ENCODE data around the gene FOXF1.

DNA sequence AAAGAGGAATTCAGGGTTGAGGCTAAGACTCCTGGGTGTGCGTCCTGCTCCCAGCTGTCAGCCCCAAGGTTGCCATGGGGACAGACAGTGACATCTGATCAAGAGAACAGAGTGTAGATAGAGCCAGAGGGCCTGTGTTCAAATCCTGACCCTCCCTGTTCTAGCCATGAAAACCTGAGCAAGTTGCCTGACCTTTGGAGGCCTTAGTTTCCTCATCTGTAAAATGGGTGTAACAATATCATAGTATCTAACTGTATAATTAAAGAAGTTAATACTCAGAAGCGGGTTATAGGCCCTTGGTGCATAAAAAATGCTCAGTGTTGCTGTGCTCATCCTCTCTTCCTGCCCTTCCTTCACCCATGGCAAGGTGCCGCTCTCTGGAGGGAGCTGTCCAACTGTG is 28.7 kb upstream of the FOXF1 start:
- no peak for TF ChIP-seq SUZ12 (IDR thresholded peaks at IDR 0.05)
- TF ChIP-seq BHLHE40 (IDR thresholded peaks at IDR 0.05; ENCODE audit: borderline replicate concordance): no peak
- TF ChIP-seq TARDBP (IDR thresholded peaks at IDR 0.05): no peak
- TF ChIP-seq FOXA1 (IDR thresholded peaks at IDR 0.05): no peak
- TF ChIP-seq FOXK2 (IDR thresholded peaks at IDR 0.05): no peak
- no peak for TF ChIP-seq SP1 (IDR thresholded peaks at IDR 0.05)
- TF ChIP-seq ZNF384 (IDR thresholded peaks at IDR 0.05): no peak
- no peak for TF ChIP-seq ARNT (IDR thresholded peaks at IDR 0.05)
- TF ChIP-seq LEF1 (IDR thresholded peaks at IDR 0.05; ENCODE audit: borderline replicate concordance): no peak
- no peak for TF ChIP-seq FOXM1 (IDR thresholded peaks at IDR 0.05; ENCODE audit: borderline replicate concordance)
- TF ChIP-seq, protein P1, sequence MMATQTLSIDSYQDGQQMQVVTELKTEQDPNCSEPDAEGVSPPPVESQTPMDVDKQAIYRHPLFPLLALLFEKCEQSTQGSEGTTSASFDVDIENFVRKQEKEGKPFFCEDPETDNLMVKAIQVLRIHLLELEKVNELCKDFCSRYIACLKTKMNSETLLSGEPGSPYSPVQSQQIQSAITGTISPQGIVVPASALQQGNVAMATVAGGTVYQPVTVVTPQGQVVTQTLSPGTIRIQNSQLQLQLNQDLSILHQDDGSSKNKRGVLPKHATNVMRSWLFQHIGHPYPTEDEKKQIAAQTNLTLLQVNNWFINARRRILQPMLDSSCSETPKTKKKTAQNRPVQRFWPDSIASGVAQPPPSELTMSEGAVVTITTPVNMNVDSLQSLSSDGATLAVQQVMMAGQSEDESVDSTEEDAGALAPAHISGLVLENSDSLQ (IDR thresholded peaks at IDR 0.05): no peak
- TF ChIP-seq HDGF (IDR thresholded peaks at IDR 0.05; ENCODE audit: borderline replicate concordance): no peak

Measured in HEK293T (cell line).